GM19467 (cell line): Measurements from ENCODE around the gene AFDN.

Experiments
- ATAC-seq: cut with Tn5 transposase; IDR thresholded peaks from one replicate; pipeline ENCODE4 v1.9.1; 2021; ENCODE audit warnings: mild to moderate bottlenecking, moderate library complexity; ENCODE audit not compliant: unreplicated experiment

The AFDN gene

GRCh38 chr6:167944130-167944529, 117.4 kb downstream of the AFDN start:
- no peak for ATAC-seq

DNA sequence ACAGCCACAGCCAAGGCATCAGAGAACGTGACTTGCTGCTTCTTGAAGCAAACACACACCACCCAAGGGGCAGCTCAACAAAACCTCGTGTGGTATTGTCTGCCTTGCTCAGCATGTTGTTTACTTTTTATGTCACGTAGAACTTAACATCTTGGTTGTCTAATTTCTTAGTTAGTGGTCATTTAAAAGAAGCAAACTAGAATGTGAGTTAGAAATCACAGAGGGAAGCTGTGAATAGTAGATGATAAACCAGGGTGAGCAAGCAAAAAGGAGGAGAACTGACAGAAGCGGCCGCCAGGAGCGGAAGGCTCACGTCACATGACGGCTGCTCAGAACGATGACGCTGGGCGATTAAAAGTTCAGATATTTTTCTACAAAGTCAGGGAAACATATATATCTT, 119.3 kb downstream of the AFDN start:
- ATAC-seq = no peak

GRCh38 chr6:167946604-167947003, 119.9 kb downstream of the AFDN start:
- no peak for ATAC-seq

DNA sequence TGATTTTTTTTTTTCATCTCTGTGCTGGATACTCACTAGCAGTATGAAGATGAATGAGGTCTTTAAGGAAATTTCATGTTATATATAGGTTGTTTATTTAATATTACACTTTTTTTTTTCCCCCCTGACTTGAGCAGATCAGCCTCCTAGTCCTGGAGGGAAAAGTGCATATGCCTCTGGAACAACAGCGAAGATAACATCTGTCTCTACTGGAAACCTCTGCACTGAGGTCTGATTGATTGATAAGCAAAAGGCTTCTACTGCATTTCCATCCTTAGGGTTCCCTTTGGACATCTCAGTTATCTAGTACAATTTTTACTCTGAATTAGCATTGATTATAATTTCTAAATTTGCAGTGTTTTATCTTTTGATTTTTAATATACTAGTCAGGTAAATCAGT, 121.0 kb downstream of the AFDN start:
- no peak for ATAC-seq

GRCh38 chr6:167948716-167949115, 122.0 kb downstream of the AFDN start:
- no peak for ATAC-seq

DNA sequence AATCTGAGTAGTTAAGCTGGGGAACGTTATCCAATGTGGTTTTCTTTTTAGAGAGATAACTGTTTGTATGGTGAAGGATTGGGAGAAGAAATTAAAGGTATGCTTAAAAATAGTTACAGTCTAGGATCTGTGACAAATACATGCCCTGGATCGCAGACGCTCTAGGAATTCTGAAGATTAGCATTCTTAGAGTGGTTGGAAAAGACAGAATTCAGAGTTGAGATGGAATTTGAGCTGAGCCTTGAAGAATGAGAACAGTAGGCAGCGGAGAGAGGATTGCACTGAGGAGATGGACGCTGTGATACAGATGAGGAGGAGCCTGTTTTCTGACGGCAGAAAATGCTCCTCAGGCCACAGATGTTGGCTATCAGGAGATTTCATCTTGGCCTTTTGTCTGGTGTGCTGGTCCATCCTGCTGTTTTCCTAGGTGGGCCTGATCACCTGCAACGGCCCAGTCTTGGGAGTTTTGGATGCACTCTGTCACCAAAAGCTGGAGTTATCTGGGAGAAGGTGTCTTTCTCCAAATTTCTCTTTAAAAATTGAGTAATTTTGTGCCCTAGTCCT, 122.5 kb downstream of the AFDN start:
- no peak for ATAC-seq

- ATAC-seq = no peak
Measured at GRCh38 chr6:167951781-167952511, 125.2 kb downstream of the AFDN start.

DNA sequence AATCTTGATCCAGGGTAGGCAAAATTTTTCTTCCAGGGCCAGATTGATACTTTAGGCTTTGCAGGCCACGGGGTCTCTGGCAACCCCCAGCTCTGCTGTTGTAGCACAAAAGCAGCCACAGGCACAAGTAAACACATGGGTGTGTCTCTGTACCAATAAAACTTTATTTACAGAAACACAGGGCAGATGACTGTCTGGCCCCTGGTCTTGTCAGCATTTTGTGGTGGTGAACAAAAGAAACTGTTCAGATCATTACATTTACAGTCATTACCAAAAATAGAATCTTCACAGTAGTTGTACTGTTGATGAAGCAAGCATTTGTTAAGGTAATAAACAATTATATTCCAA, 125.8 kb downstream of the AFDN start:
- no peak for ATAC-seq

- no peak for ATAC-seq
Measured at GRCh38 chr6:167953551-167953950, 126.8 kb downstream of the AFDN start.

GRCh38 chr6:167954151-167954550, 127.4 kb downstream of the AFDN start:
- no peak for ATAC-seq

DNA sequence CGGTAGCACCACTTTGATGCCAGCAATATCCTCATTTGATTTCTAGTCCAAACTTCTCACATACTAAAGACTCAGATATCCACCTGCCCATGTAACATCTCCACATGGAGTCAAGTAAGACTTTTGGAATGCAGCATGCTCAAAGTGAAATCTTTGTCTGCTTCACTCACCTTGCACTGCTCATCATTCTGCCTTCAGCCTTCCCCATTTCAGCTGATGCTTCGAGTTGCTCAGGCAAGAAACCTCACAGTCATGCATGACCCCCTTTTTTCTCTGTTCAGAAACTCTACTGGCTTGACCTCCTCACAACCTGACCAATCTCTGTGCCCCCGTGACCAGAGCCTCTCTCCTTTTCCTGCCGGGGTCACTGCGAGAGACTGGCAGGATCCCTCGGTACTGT, 129.8 kb downstream of the AFDN start:
- ATAC-seq = no peak

DNA sequence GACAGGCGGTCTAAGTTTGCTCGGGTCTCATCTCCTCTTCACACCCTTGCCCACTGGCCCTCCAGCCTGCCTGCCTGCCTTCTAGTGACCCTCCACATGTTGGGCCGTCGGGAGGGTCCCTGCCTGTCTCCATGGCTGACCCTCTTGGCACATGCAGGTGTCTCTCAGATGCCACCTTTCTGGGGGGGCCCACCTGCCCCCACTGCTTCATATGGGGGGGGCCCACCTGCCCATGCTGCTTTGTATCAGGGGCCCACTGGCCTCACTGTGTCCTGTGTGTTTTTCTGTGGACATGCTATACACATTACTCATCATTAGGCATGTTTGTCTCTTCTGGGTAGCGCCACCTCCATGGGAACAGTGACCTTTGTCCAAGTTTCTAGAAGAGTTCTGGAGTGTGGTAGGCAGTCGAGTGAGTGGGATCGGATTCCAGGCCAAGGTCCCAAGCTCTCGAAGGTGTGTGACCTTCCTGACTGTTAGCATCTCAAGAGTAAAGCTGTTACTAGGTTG, 130.3 kb downstream of the AFDN start:
- ATAC-seq = no peak

DNA sequence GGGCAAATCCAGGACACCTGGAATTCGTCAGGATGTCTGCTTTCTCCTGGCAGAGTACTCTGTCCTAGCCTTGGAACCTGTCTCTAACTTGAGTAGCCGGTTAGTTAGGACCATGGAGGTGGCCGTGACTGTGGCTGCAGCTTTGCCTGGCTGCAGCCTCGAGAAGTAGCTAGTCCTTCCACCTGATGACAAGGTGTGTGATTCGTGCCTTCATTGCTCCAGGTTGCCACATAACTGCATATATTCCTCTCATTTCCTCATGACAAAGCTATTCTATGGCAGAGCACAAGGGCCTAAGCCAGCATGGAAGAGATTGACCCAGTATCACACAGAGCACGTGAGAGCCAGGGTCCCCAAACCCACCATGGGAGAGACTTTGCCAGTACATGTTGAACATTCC, 130.9 kb downstream of the AFDN start:
- no peak for ATAC-seq

DNA sequence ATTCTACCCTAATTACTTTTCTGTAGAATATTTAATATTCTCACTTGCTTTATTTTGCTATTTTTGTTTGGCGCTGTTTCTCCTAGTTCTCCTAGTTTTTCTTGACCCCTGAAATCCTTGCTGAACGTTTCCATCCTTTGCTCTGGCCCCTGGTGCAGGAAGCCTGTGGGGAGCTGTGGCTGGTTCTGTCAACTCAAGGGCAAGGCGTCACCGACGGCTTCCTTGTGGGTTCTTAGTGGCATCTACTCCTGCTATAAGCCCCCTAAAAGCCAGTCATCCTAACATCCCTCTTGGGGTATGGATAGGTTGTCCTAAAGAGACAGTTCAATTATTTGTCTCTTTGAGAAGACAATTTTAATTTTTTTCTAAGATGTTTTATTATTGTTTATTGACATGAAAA, 133.9 kb downstream of the AFDN start:
- ATAC-seq = no peak

DNA sequence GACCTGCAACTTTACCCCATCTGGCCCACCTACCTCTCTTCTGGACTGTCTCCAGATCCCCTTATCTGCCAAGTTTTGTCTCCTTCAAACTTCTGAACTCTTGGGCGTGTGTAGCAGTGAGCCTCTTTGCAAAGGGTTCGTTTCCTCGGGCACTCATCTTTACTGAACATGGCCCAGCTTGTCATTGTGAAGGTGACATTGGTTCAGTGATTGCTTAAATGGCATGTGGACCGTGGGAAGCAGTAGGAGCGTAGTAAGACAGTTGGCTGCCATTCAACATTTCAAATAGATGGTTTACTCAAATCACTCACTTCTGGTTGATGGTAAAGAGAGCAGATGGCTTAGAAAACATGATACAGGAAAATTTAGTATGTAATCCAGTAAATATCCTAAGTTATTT, 136.0 kb downstream of the AFDN start:
- no peak for ATAC-seq

DNA sequence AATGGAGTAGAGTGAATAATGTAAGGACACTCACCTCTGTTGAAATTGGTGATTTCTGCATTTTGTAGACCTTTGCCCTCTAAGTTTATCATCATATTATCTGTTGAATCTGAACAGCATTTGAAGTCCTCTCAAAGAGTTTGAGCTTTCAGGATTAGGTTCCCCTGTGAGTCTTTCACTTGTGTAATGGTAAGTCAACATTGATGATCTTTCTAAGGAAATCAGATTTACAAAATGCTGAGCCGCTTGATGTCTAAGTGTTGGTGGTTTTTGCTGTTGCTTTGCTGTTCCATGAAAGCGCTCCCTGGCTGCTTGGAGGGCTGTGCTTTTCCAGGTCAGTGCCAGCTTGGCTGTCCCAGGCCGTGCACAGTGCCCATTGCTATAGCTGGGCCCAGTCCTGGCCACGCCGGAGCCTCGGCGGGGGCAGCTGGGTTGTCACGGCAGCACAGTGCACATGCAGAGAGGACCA, 136.9 kb downstream of the AFDN start:
- no peak for ATAC-seq

- no peak for ATAC-seq
Measured at GRCh38 chr6:167965592-167966539, 139.2 kb downstream of the AFDN start.

GRCh38 chr6:167966540-167966905, 139.8 kb downstream of the AFDN start:
- no peak for ATAC-seq

DNA sequence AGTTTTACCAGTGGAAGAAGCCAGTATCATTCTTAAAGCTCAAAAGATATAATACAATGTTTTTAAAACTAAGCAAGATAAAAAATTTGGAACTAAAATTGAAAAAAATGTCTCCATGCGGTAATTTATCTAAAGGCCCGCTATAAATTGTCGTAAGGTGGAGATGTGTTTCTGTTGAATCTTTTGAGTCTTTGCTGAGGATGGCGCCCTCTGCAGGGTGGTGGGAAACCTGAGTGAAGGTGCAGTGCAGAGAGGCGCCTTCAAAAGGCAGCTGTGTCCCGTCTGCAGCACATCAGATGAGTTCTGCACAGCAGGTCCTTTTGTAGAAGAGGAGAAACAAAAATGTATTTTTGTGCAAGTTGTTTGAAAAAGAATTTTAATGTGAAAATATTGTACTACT, 141.4 kb downstream of the AFDN start:
- no peak for ATAC-seq

GRCh38 chr6:167970230-167970629, 143.5 kb downstream of the AFDN start:
- no peak for ATAC-seq

DNA sequence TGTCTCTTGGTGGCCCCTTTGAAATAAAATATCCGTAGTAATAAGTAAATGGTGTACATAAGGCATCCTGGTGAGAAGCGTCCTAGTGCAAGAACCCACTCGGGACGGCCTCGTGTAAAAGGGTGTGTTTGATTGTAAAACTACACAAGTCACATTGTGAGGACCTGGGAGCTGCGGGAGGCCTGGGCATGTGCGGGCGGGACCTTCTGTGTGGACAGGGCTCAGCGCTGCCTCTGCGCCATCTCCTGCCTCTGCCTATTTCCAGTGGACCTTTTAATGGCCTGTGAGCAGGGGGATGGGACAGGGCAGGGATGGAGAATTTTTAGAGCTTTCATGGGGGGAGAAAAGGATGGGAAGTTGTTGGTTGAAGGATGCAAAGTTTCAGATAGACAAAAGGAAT, 145.5 kb downstream of the AFDN start:
- no peak for ATAC-seq
